Measurements from ENCODE around the gene POLD2. TPM values are rescaled to one million over a fixed set of nuclear protein-coding genes. Genes with fewer than 3 reads are reported as not detected.

POLD2 gene
- total RNA-seq, 1 donor from 2014 or later, result 48.3 TPM

DNA sequence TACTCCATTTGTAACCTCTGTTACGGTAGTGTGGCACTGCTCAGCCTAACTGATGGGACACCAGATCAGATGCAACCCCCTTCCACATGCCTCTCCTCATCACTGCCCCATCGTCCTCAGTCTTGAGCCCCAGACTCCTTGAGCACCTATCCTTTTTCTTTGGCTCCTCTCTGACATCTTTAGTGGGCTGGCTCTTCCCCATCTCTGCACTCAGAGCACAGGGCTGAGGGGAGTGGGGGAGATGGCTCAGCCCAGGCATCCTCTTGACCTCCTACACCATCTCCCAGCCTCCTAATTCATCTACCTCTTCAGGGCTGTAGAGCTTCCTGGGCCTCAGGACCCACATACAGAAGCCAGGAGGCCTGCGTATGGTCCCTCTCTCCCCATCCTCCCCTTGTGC lies 39.6 kb downstream of the POLD2 start:
- H3K27me3 ChIP-seq (ENCODE audit: low read depth), result no peaks in the 10 kb centered on the region
- H3K36me3 ChIP-seq, result peaks cover 18% of the 10 kb centered on the region
- ATAC-seq (no peak), DNase-seq (peak; percentile 20)
- H3K27ac ChIP-seq, result peak overlapping the region; percentile 93
- peaks cover 32% of the 10 kb centered on the region for H3K4me1 ChIP-seq
- intact Hi-C loops (cut with DNase I), result no loop called here
- no peak overlapping the region for H3K4me3 ChIP-seq
- no peaks in the 10 kb centered on the region for H3K9me3 ChIP-seq
- TF ChIP-seq, protein P1, sequence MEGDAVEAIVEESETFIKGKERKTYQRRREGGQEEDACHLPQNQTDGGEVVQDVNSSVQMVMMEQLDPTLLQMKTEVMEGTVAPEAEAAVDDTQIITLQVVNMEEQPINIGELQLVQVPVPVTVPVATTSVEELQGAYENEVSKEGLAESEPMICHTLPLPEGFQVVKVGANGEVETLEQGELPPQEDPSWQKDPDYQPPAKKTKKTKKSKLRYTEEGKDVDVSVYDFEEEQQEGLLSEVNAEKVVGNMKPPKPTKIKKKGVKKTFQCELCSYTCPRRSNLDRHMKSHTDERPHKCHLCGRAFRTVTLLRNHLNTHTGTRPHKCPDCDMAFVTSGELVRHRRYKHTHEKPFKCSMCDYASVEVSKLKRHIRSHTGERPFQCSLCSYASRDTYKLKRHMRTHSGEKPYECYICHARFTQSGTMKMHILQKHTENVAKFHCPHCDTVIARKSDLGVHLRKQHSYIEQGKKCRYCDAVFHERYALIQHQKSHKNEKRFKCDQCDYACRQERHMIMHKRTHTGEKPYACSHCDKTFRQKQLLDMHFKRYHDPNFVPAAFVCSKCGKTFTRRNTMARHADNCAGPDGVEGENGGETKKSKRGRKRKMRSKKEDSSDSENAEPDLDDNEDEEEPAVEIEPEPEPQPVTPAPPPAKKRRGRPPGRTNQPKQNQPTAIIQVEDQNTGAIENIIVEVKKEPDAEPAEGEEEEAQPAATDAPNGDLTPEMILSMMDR (IDR thresholded peaks at IDR 0.05), result no peak

GRCh38 chr7:44082541-44083207 lies 40.7 kb downstream of the POLD2 start:
- Histone ChIP-seq H3K4me3 (peak overlapping the region; percentile 90), H3K36me3 (peaks cover 30% of the 10 kb centered on the region), H3K4me1 (peaks cover 30% of the 10 kb centered on the region), H3K27me3 (ENCODE audit: low read depth) (no peaks in the 10 kb centered on the region), H3K27ac (peak overlapping the region; percentile 93), H3K9me3 (no peaks in the 10 kb centered on the region)
- TF ChIP-seq, protein P1 (IDR thresholded peaks at IDR 0.05), result no peak
- peak; percentile 100 for DNase-seq
- ATAC-seq, result peak; percentile 98
- intact Hi-C loops (cut with DNase I), result no loop called here

DNA sequence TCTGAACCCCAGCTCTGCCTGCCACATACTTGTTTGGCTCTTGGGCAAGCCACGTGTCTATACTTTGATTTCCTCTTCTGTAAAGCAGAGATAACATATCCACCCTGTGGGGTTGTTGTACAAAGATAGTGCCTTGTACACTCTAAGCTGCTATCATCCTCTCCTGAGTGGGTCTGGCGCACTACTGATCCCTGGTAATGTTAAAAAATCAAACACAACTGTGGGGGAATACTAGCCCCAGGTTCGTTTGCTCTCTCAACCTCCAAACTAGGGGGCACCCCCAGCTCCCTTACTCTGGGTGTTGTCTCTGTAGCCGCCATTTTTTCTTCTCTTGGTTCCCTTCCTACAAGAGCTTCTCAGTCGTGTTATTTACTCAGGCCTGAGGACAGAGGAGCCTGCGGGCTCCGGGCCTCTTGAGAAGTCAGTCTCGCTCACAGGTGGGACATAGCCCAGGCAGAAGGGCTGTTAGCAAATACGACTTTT lies 42.0 kb downstream of the POLD2 start:
- intact Hi-C loops (cut with DNase I), result no loop called here
- peak overlapping the region; percentile 93 for H3K27ac ChIP-seq
- H3K9me3 ChIP-seq, result no peaks in the 10 kb centered on the region
- H3K4me1 ChIP-seq, result peaks cover 22% of the 10 kb centered on the region
- no peaks in the 10 kb centered on the region for H3K27me3 ChIP-seq (ENCODE audit: low read depth)
- DNase-seq (peak; percentile 46), ATAC-seq (no peak)
- H3K36me3 ChIP-seq, result peaks cover 43% of the 10 kb centered on the region
- TF ChIP-seq, protein P1 (IDR thresholded peaks at IDR 0.05), result no peak
- H3K4me3 ChIP-seq, result peak overlapping the region; percentile 90

DNA sequence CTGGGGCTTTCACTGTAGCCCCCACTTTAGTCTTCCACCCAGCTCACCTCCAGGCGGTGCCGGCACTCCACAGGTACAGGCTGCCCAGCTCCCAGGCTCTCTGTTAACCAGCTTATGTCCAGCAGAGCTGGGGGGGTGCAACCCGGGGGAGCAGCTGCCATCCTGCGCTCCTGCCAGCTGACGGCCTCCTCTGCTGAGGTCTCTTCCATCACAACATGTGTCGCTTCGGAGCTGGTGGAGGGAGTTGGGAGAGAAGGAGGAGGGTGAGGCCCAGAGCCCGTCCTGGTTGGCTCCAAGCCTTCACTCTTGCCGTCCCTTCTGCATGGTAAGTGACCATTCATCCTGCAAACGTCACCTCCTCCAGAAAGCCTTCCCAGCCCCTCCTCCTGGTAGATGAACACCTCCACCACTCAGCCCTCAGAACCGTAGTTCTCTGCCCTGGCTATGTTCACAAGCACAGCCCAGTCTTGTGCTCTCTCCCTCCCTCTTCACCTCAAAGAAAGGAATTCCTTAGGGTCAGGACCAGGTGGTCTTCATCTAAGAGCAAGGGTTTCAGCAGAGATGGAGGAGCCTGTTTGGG lies 42.6 kb downstream of the POLD2 start:
- Histone ChIP-seq H3K36me3 (peaks cover 49% of the 10 kb centered on the region), H3K27me3 (ENCODE audit: low read depth) (no peaks in the 10 kb centered on the region), H3K27ac (no peak overlapping the region), H3K4me3 (peak overlapping the region; percentile 90), H3K4me1 (peaks cover 22% of the 10 kb centered on the region), H3K9me3 (no peaks in the 10 kb centered on the region)
- TF ChIP-seq, protein P1 (IDR thresholded peaks at IDR 0.05), result no peak
- intact Hi-C loops (cut with DNase I), result no loop called here
- DNase-seq (peak; percentile 41), ATAC-seq (no peak)

- no peak for ATAC-seq
- peaks cover 22% of the 10 kb centered on the region for H3K4me1 ChIP-seq
Measured at GRCh38 chr7:44080118-44080517, 43.2 kb downstream of the POLD2 start.

More at GRCh38 chr7:44080118-44080517, 43.2 kb downstream of the POLD2 start:
- peak; percentile 44 for DNase-seq
- Histone ChIP-seq H3K27ac (no peak overlapping the region), H3K9me3 (no peaks in the 10 kb centered on the region), H3K36me3 (peaks cover 55% of the 10 kb centered on the region), H3K27me3 (ENCODE audit: low read depth) (no peaks in the 10 kb centered on the region), H3K4me3 (no peak overlapping the region)
- TF ChIP-seq, protein P1 (IDR thresholded peaks at IDR 0.05), result no peak
- intact Hi-C loops (cut with DNase I), result no loop called here
